Measurements from ENCODE around the gene GYPA.
"Not testable (repeated sequence)": the region's sequence is repeated elsewhere in the genome, so short reads cannot be mapped to it uniquely, and the experiment has no call there.

Gene GYPA

DNA sequence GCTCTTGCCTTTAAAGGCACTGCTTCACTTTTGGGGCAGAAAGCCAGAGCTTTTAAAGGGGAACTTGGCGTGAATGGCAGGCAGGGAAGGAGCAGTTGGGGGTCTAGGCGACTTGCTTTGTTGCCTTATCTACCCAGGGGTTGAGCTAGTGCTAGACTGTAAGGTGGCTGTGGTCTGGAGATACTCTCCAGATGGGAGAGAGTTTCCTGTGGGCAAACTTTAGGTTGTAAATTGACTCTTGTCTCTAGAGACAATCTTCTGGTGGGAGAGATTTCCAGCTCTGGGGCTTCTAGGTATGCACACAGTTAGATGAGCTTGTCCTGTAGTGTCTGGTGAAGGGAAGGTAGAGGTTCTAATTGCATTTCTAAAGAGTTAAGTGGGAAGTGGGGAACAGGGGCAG lies 61.8 kb downstream of the GYPA start:
- not testable (repeated sequence) for H3K36me3 ChIP-seq (ENCODE audit: control insufficient read depth in 1 of 2, insufficient read depth in 2 of 2, low read depth in 1 of 2, low read length in 2 of 2); H2BK120ac ChIP-seq (ENCODE audit: low read depth, low read length)
- WGBS = 38% methylated on average over 2 of the region's 2 CpGs

DNA sequence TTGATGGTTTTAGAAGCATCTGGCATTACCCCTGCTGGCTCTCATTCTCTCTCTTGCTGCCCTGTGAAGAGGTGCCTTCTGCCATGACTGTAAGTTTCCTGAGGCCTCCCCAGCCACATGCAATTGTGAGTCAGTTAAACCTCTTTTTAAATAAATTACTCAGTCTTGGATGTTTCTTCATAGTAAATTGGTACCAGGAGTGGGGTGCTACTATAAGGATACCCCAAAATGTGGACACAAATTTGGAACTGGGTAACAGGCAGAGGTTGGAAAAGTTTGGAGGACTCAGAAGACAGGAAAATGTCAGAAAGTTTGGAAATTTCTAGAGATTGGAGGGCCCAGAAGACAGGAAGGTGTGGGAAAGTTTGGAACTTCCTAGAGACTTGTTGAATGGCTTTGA lies 79.0 kb downstream of the GYPA start:
- not testable (repeated sequence) for H2AFZ ChIP-seq (ENCODE audit: low read depth, low read length); H3K4me1 ChIP-seq (ENCODE audit: control insufficient read depth, insufficient read depth, low read depth, low read length); H3K79me1 ChIP-seq (replicated peaks; ENCODE audit: low read length, poor library complexity, severe bottlenecking); H3K4ac ChIP-seq (ENCODE audit: low read depth in 1 of 2, low read length in 2 of 2); H3K36me3 ChIP-seq (ENCODE audit: control insufficient read depth in 1 of 2, insufficient read depth in 2 of 2, low read depth in 1 of 2, low read length in 2 of 2); H3K23ac ChIP-seq (ENCODE audit: low read length in 2 of 2); H3K4me3 ChIP-seq (ENCODE audit: insufficient read depth in 1 of 2, low read depth in 1 of 2, low read length in 2 of 2); H3K18ac ChIP-seq (ENCODE audit: low read depth in 1 of 2, low read length in 2 of 2); DNase-seq; H2AK5ac ChIP-seq (ENCODE audit: low read length, severe bottlenecking); H3K9me3 ChIP-seq (ENCODE audit: control insufficient read depth, low read length); H3K14ac ChIP-seq (ENCODE audit: low read length in 2 of 2); H4K8ac ChIP-seq (ENCODE audit: low read length); H2BK120ac ChIP-seq (ENCODE audit: low read depth, low read length); H4K91ac ChIP-seq (ENCODE audit: low read length); H2BK12ac ChIP-seq (ENCODE audit: low read length in 2 of 2); H3K9ac ChIP-seq (ENCODE audit: low read length); H2BK15ac ChIP-seq (ENCODE audit: low read depth, poor library complexity, severe bottlenecking); H2BK5ac ChIP-seq (ENCODE audit: low read depth, low read length, poor library complexity, severe bottlenecking); H3K4me2 ChIP-seq (ENCODE audit: low read length, poor library complexity, severe bottlenecking); H3K27ac ChIP-seq (ENCODE audit: low read length, poor library complexity, severe bottlenecking); H3K27me3 ChIP-seq (ENCODE audit: control insufficient read depth in 1 of 2, insufficient read depth in 1 of 2, low read length in 2 of 2)

More for the DNA sequence above, 61.8 kb downstream of the GYPA start:
- not testable (repeated sequence) for H3K79me1 ChIP-seq (replicated peaks; ENCODE audit: low read length, poor library complexity, severe bottlenecking); H2AFZ ChIP-seq (ENCODE audit: low read depth, low read length); H3K27ac ChIP-seq (ENCODE audit: low read length, poor library complexity, severe bottlenecking); H3K23ac ChIP-seq (ENCODE audit: low read length in 2 of 2); H3K18ac ChIP-seq (ENCODE audit: low read depth in 1 of 2, low read length in 2 of 2); H2BK15ac ChIP-seq (ENCODE audit: low read depth, poor library complexity, severe bottlenecking); H2BK12ac ChIP-seq (ENCODE audit: low read length in 2 of 2); H4K91ac ChIP-seq (ENCODE audit: low read length); H2AK5ac ChIP-seq (ENCODE audit: low read length, severe bottlenecking); H4K8ac ChIP-seq (ENCODE audit: low read length); H3K9me3 ChIP-seq (ENCODE audit: control insufficient read depth, low read length); H3K14ac ChIP-seq (ENCODE audit: low read length in 2 of 2); H3K4me2 ChIP-seq (ENCODE audit: low read length, poor library complexity, severe bottlenecking); H2BK5ac ChIP-seq (ENCODE audit: low read depth, low read length, poor library complexity, severe bottlenecking); H3K4me3 ChIP-seq (ENCODE audit: insufficient read depth in 1 of 2, low read depth in 1 of 2, low read length in 2 of 2); H3K4me1 ChIP-seq (ENCODE audit: control insufficient read depth, insufficient read depth, low read depth, low read length); H3K9ac ChIP-seq (ENCODE audit: low read length); H3K4ac ChIP-seq (ENCODE audit: low read depth in 1 of 2, low read length in 2 of 2); H3K27me3 ChIP-seq (ENCODE audit: control insufficient read depth in 1 of 2, insufficient read depth in 1 of 2, low read length in 2 of 2); DNase-seq

DNA sequence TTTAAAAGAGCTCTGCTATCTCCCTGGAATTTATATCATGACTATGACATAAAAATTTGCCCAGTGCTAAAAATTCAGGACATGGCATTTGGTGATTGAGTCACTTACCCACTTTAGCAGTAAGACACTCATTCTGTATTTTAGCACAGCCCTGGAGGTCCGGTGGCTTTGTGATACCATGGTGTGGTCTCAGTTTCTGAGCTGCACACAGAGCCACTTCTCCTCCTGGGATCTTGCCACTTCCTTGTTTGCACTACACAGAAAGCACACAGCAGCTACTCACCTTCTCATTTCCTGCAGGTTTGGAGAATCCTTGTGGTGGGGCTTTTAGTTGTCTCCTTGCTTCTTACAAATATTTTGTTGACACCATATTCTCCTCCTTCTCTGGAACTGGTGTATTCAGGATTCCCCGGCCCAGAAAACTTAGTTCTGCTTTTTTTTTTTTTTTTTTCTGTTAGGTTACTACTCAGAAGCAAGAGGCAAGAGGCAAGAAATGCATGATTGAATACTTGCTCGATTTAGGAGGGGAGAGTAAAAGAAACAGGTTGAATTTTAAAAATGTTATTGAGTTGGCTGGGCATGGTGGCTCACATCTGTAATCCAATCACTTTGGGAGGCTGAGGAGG lies 80.2 kb downstream of the GYPA start:
- not testable (repeated sequence) for H4K91ac ChIP-seq (ENCODE audit: low read length); H3K9me3 ChIP-seq (ENCODE audit: control insufficient read depth, low read length); H3K4me3 ChIP-seq (ENCODE audit: insufficient read depth in 1 of 2, low read depth in 1 of 2, low read length in 2 of 2); H2BK12ac ChIP-seq (ENCODE audit: low read length in 2 of 2); H3K9ac ChIP-seq (ENCODE audit: low read length); H2AFZ ChIP-seq (ENCODE audit: low read depth, low read length); H2BK15ac ChIP-seq (ENCODE audit: low read depth, poor library complexity, severe bottlenecking); H2AK5ac ChIP-seq (ENCODE audit: low read length, severe bottlenecking); DNase-seq; H3K14ac ChIP-seq (ENCODE audit: low read length in 2 of 2); H3K36me3 ChIP-seq (ENCODE audit: control insufficient read depth in 1 of 2, insufficient read depth in 2 of 2, low read depth in 1 of 2, low read length in 2 of 2); H3K4me2 ChIP-seq (ENCODE audit: low read length, poor library complexity, severe bottlenecking); H3K27ac ChIP-seq (ENCODE audit: low read length, poor library complexity, severe bottlenecking); H2BK5ac ChIP-seq (ENCODE audit: low read depth, low read length, poor library complexity, severe bottlenecking); H3K18ac ChIP-seq (ENCODE audit: low read depth in 1 of 2, low read length in 2 of 2); H4K8ac ChIP-seq (ENCODE audit: low read length); H3K4me1 ChIP-seq (ENCODE audit: control insufficient read depth, insufficient read depth, low read depth, low read length); H3K4ac ChIP-seq (ENCODE audit: low read depth in 1 of 2, low read length in 2 of 2); H3K23ac ChIP-seq (ENCODE audit: low read length in 2 of 2); H3K79me1 ChIP-seq (replicated peaks; ENCODE audit: low read length, poor library complexity, severe bottlenecking); H2BK120ac ChIP-seq (ENCODE audit: low read depth, low read length); H3K27me3 ChIP-seq (ENCODE audit: control insufficient read depth in 1 of 2, insufficient read depth in 1 of 2, low read length in 2 of 2)
- 85% methylated on average over 3 of the region's 3 CpGs for whole genome bisulfite sequencing
